IPS-20b (cell line): ENCODE measurements around the gene PAPPA2.
A peak's percentile ranks its signal among the peaks of the same experiment; 100 is the strongest.

Experiments used
- H3K27ac ChIP-seq: one replicate; pipeline ENCODE4 v1.5.1; 2013; ENCODE audit warnings: low read length
- H3K27me3 ChIP-seq: 2 replicates; pipeline ENCODE4 v1.6.1; 2013; ENCODE audit warnings: mild to moderate bottlenecking, low read length, inconsistent platforms; ENCODE audit not compliant: insufficient read depth
- H3K36me3 ChIP-seq: 2 replicates; pipeline ENCODE4 v1.6.1; 2013; ENCODE audit warnings: low read depth, mild to moderate bottlenecking, inconsistent platforms, low read length, moderate library complexity; ENCODE audit not compliant: insufficient read depth
- H3K4me1 ChIP-seq: 2 replicates; pipeline ENCODE4 v1.6.1; 2013; ENCODE audit warnings: mild to moderate bottlenecking, control low read depth, inconsistent platforms, low read length, moderate library complexity; ENCODE audit not compliant: insufficient read depth
- H3K4me3 ChIP-seq: 2 replicates; pipeline ENCODE4 v1.5.1; 2013; ENCODE audit warnings: mild to moderate bottlenecking, low read length, inconsistent platforms
- H3K9ac ChIP-seq: 2 replicates; pipeline ENCODE4 v1.6.1; 2013; ENCODE audit warnings: low read depth, mild to moderate bottlenecking, inconsistent platforms, low read length, moderate library complexity
- H3K9me3 ChIP-seq: 2 replicates; pipeline ENCODE4 v1.6.1; 2013; ENCODE audit warnings: mild to moderate bottlenecking, low read depth, low read length, inconsistent platforms; ENCODE audit not compliant: insufficient read depth

The PAPPA2 gene

GRCh38 chr1:176536588-176536987, 73.6 kb downstream of the PAPPA2 start:
- Histone ChIP-seq H3K9ac (no peak overlapping the region), H3K9me3 (no peaks in the 10 kb centered on the region), H3K27ac (no peak overlapping the region), H3K36me3 (no peaks in the 10 kb centered on the region), H3K4me3 (no peak overlapping the region), H3K27me3 (no peaks in the 10 kb centered on the region), H3K4me1 (no peaks in the 10 kb centered on the region; the same call in 1 of the 2 replicates)

- no peaks in the 10 kb centered on the region for H3K27me3 ChIP-seq
- no peak overlapping the region for H3K27ac ChIP-seq
- no peaks in the 10 kb centered on the region for H3K36me3 ChIP-seq
- no peaks in the 10 kb centered on the region for H3K9me3 ChIP-seq
- H3K9ac ChIP-seq = no peak overlapping the region
- H3K4me3 ChIP-seq = no peak overlapping the region
- no peaks in the 10 kb centered on the region for H3K4me1 ChIP-seq
Observed at GRCh38 chr1:176539018-176539417, 76.0 kb downstream of the PAPPA2 start.

GRCh38 chr1:176540428-176540827, 77.5 kb downstream of the PAPPA2 start:
- Histone ChIP-seq H3K27me3 (no peaks in the 10 kb centered on the region), H3K4me3 (no peak overlapping the region), H3K9ac (no peak overlapping the region), H3K4me1 (peaks cover 7% of the 10 kb centered on the region; the same call in 1 of the 2 replicates), H3K27ac (no peak overlapping the region), H3K9me3 (no peaks in the 10 kb centered on the region), H3K36me3 (no peaks in the 10 kb centered on the region)

- no peak overlapping the region for H3K4me3 ChIP-seq
- peaks cover 7% of the 10 kb centered on the region; the same call in 1 of the 2 replicates for H3K4me1 ChIP-seq
- no peaks in the 10 kb centered on the region for H3K9me3 ChIP-seq
- H3K27ac ChIP-seq = no peak overlapping the region
- H3K27me3 ChIP-seq = no peaks in the 10 kb centered on the region
- H3K36me3 ChIP-seq = no peaks in the 10 kb centered on the region
- no peak overlapping the region for H3K9ac ChIP-seq
Observed at GRCh38 chr1:176541663-176542062, 78.7 kb downstream of the PAPPA2 start.

- no peaks in the 10 kb centered on the region for H3K9me3 ChIP-seq
- no peaks in the 10 kb centered on the region for H3K36me3 ChIP-seq
- no peak overlapping the region for H3K9ac ChIP-seq
- H3K4me3 ChIP-seq = no peak overlapping the region
- H3K27me3 ChIP-seq = no peaks in the 10 kb centered on the region
- no peak overlapping the region for H3K27ac ChIP-seq
- H3K4me1 ChIP-seq = peaks cover 7% of the 10 kb centered on the region; the same call in 1 of the 2 replicates
Observed at GRCh38 chr1:176542352-176542751, 79.4 kb downstream of the PAPPA2 start.

- H3K27ac ChIP-seq = no peak overlapping the region
- H3K4me3 ChIP-seq = no peak overlapping the region
- no peaks in the 10 kb centered on the region for H3K9me3 ChIP-seq
- H3K4me1 ChIP-seq = peaks cover 7% of the 10 kb centered on the region; the same call in 1 of the 2 replicates
- H3K9ac ChIP-seq = no peak overlapping the region
- no peaks in the 10 kb centered on the region for H3K36me3 ChIP-seq
- no peaks in the 10 kb centered on the region for H3K27me3 ChIP-seq
Observed at GRCh38 chr1:176543360-176544129, 80.6 kb downstream of the PAPPA2 start.

GRCh38 chr1:176545034-176545639, 82.2 kb downstream of the PAPPA2 start:
- Histone ChIP-seq H3K9me3 (no peaks in the 10 kb centered on the region), H3K4me3 (no peak overlapping the region; the same call in 1 of the 2 replicates), H3K36me3 (no peaks in the 10 kb centered on the region), H3K27me3 (no peaks in the 10 kb centered on the region), H3K27ac (no peak overlapping the region), H3K4me1 (peaks cover 9% of the 10 kb centered on the region; the same call in 1 of the 2 replicates), H3K9ac (no peak overlapping the region)

GRCh38 chr1:176546825-176547224, 83.8 kb downstream of the PAPPA2 start:
- Histone ChIP-seq H3K9me3 (no peaks in the 10 kb centered on the region), H3K27me3 (peaks cover 9% of the 10 kb centered on the region; the same call in 1 of the 2 replicates), H3K9ac (no peak overlapping the region), H3K4me3 (no peak overlapping the region), H3K4me1 (peaks cover 21% of the 10 kb centered on the region; the same call in 1 of the 2 replicates), H3K27ac (no peak overlapping the region), H3K36me3 (no peaks in the 10 kb centered on the region)

- H3K9ac ChIP-seq = no peak overlapping the region
- H3K4me1 ChIP-seq = peaks cover 29% of the 10 kb centered on the region; the same call in 1 of the 2 replicates
- H3K27me3 ChIP-seq = peaks cover 25% of the 10 kb centered on the region; the same call in 1 of the 2 replicates
Observed at GRCh38 chr1:176551146-176551545, 88.2 kb downstream of the PAPPA2 start.

GRCh38 chr1:176552217-176552991, 89.4 kb downstream of the PAPPA2 start:
- peaks cover 25% of the 10 kb centered on the region; the same call in 1 of the 2 replicates for H3K27me3 ChIP-seq
- H3K27ac ChIP-seq = no peak overlapping the region
- H3K9me3 ChIP-seq = no peaks in the 10 kb centered on the region
- peak overlapping the region; percentile 21; the same call in 1 of the 2 replicates for H3K9ac ChIP-seq
- H3K36me3 ChIP-seq = no peaks in the 10 kb centered on the region
- peak overlapping the region; percentile 63 for H3K4me3 ChIP-seq
- peaks cover 29% of the 10 kb centered on the region; the same call in 1 of the 2 replicates for H3K4me1 ChIP-seq

More at GRCh38 chr1:176551146-176551545, 88.2 kb downstream of the PAPPA2 start:
- no peak overlapping the region for H3K27ac ChIP-seq
- no peak overlapping the region for H3K4me3 ChIP-seq
- no peaks in the 10 kb centered on the region for H3K36me3 ChIP-seq
- no peaks in the 10 kb centered on the region for H3K9me3 ChIP-seq

- Histone ChIP-seq H3K27ac (no peak overlapping the region), H3K27me3 (peaks cover 25% of the 10 kb centered on the region; the same call in 1 of the 2 replicates), H3K36me3 (no peaks in the 10 kb centered on the region), H3K4me3 (peak overlapping the region; percentile 63), H3K4me1 (peaks cover 29% of the 10 kb centered on the region; the same call in 1 of the 2 replicates), H3K9ac (no peak overlapping the region), H3K9me3 (no peaks in the 10 kb centered on the region)
Observed at GRCh38 chr1:176552999-176553398, 90.0 kb downstream of the PAPPA2 start.
